ENCODE data around the gene MTG2.

Gene MTG2

GRCh38 chr20:62203378-62204030, 20.7 kb downstream of the MTG2 start:
- Histone ChIP-seq H3K36me3 (ENCODE audit: control insufficient read depth, low read depth, low read length) (peaks cover 13% of the 10 kb centered on the region), H3K4me3 (ENCODE audit: low read length) (no peak overlapping the region), H3K9me3 (ENCODE audit: control insufficient read depth, low read depth, low read length) (no peaks in the 10 kb centered on the region), H3K27me3 (ENCODE audit: control insufficient read depth, insufficient read depth, low read length) (no peaks in the 10 kb centered on the region), H3K4me1 (ENCODE audit: control insufficient read depth, low read depth, low read length) (no peaks in the 10 kb centered on the region), H3K27ac (ENCODE audit: low read length) (no peak overlapping the region), H3K9ac (ENCODE audit: low read length) (no peak overlapping the region)

- Histone ChIP-seq H3K36me3 (ENCODE audit: control insufficient read depth, low read depth, low read length) (peaks cover 2% of the 10 kb centered on the region), H3K27me3 (ENCODE audit: control insufficient read depth, insufficient read depth, low read length) (no peaks in the 10 kb centered on the region), H3K9me3 (ENCODE audit: control insufficient read depth, low read depth, low read length) (no peaks in the 10 kb centered on the region), H3K9ac (ENCODE audit: low read length) (no peak overlapping the region), H3K4me1 (ENCODE audit: control insufficient read depth, low read depth, low read length) (no peaks in the 10 kb centered on the region), H3K27ac (ENCODE audit: low read length) (no peak overlapping the region), H3K4me3 (ENCODE audit: low read length) (no peak overlapping the region)
These were observed 23.0 kb downstream of the MTG2 start for GRCh38 chr20:62205618-62206387.

- Histone ChIP-seq H3K9ac (ENCODE audit: low read length) (no peak overlapping the region), H3K9me3 (ENCODE audit: control insufficient read depth, low read depth, low read length) (no peaks in the 10 kb centered on the region), H3K27ac (ENCODE audit: low read length) (no peak overlapping the region), H3K36me3 (ENCODE audit: control insufficient read depth, low read depth, low read length) (no peaks in the 10 kb centered on the region), H3K27me3 (ENCODE audit: control insufficient read depth, insufficient read depth, low read length) (no peaks in the 10 kb centered on the region), H3K4me3 (ENCODE audit: low read length) (no peak overlapping the region), H3K4me1 (ENCODE audit: control insufficient read depth, low read depth, low read length) (no peaks in the 10 kb centered on the region)
These were observed 23.6 kb downstream of the MTG2 start for GRCh38 chr20:62206388-62206775.

GRCh38 chr20:62208061-62208794, 25.4 kb downstream of the MTG2 start:
- no peaks in the 10 kb centered on the region for H3K9me3 ChIP-seq (ENCODE audit: control insufficient read depth, low read depth, low read length)
- H3K36me3 ChIP-seq (ENCODE audit: control insufficient read depth, low read depth, low read length), result no peaks in the 10 kb centered on the region
- H3K4me1 ChIP-seq (ENCODE audit: control insufficient read depth, low read depth, low read length), result no peaks in the 10 kb centered on the region
- H3K27ac ChIP-seq (ENCODE audit: low read length), result no peak overlapping the region
- no peaks in the 10 kb centered on the region for H3K27me3 ChIP-seq (ENCODE audit: control insufficient read depth, insufficient read depth, low read length)
- H3K4me3 ChIP-seq (ENCODE audit: low read length), result no peak overlapping the region
- H3K9ac ChIP-seq (ENCODE audit: low read length), result no peak overlapping the region

- Histone ChIP-seq H3K4me3 (ENCODE audit: low read length) (no peak overlapping the region), H3K9ac (ENCODE audit: low read length) (no peak overlapping the region), H3K36me3 (ENCODE audit: control insufficient read depth, low read depth, low read length) (no peaks in the 10 kb centered on the region), H3K9me3 (ENCODE audit: control insufficient read depth, low read depth, low read length) (no peaks in the 10 kb centered on the region), H3K27ac (ENCODE audit: low read length) (no peak overlapping the region), H3K27me3 (ENCODE audit: control insufficient read depth, insufficient read depth, low read length) (no peaks in the 10 kb centered on the region), H3K4me1 (ENCODE audit: control insufficient read depth, low read depth, low read length) (no peaks in the 10 kb centered on the region)
These were observed 26.2 kb downstream of the MTG2 start for GRCh38 chr20:62208795-62209755.

- no peak overlapping the region for H3K4me3 ChIP-seq (ENCODE audit: low read length)
- no peaks in the 10 kb centered on the region for H3K4me1 ChIP-seq (ENCODE audit: control insufficient read depth, low read depth, low read length)
- H3K27me3 ChIP-seq (ENCODE audit: control insufficient read depth, insufficient read depth, low read length), result no peaks in the 10 kb centered on the region
- no peaks in the 10 kb centered on the region for H3K36me3 ChIP-seq (ENCODE audit: control insufficient read depth, low read depth, low read length)
- H3K9me3 ChIP-seq (ENCODE audit: control insufficient read depth, low read depth, low read length), result no peaks in the 10 kb centered on the region
- no peak overlapping the region for H3K27ac ChIP-seq (ENCODE audit: low read length)
- no peak overlapping the region for H3K9ac ChIP-seq (ENCODE audit: low read length)
These were observed 27.1 kb downstream of the MTG2 start for GRCh38 chr20:62209850-62210495.

GRCh38 chr20:62210496-62210855, 27.6 kb downstream of the MTG2 start:
- Histone ChIP-seq H3K27me3 (ENCODE audit: control insufficient read depth, insufficient read depth, low read length) (no peaks in the 10 kb centered on the region), H3K36me3 (ENCODE audit: control insufficient read depth, low read depth, low read length) (no peaks in the 10 kb centered on the region), H3K9me3 (ENCODE audit: control insufficient read depth, low read depth, low read length) (no peaks in the 10 kb centered on the region), H3K27ac (ENCODE audit: low read length) (no peak overlapping the region), H3K4me1 (ENCODE audit: control insufficient read depth, low read depth, low read length) (no peaks in the 10 kb centered on the region), H3K9ac (ENCODE audit: low read length) (no peak overlapping the region), H3K4me3 (ENCODE audit: low read length) (no peak overlapping the region)

- no peak overlapping the region for H3K27ac ChIP-seq (ENCODE audit: low read length)
- H3K9ac ChIP-seq (ENCODE audit: low read length), result no peak overlapping the region
- H3K27me3 ChIP-seq (ENCODE audit: control insufficient read depth, insufficient read depth, low read length), result no peaks in the 10 kb centered on the region
- no peak overlapping the region for H3K4me3 ChIP-seq (ENCODE audit: low read length)
- no peaks in the 10 kb centered on the region for H3K9me3 ChIP-seq (ENCODE audit: control insufficient read depth, low read depth, low read length)
- no peaks in the 10 kb centered on the region for H3K4me1 ChIP-seq (ENCODE audit: control insufficient read depth, low read depth, low read length)
- no peaks in the 10 kb centered on the region for H3K36me3 ChIP-seq (ENCODE audit: control insufficient read depth, low read depth, low read length)
These were observed 28.4 kb downstream of the MTG2 start for GRCh38 chr20:62211216-62211615.

GRCh38 chr20:62211769-62212288, 29.0 kb downstream of the MTG2 start:
- H3K9me3 ChIP-seq (ENCODE audit: control insufficient read depth, low read depth, low read length), result no peaks in the 10 kb centered on the region
- no peak overlapping the region for H3K4me3 ChIP-seq (ENCODE audit: low read length)
- no peaks in the 10 kb centered on the region for H3K36me3 ChIP-seq (ENCODE audit: control insufficient read depth, low read depth, low read length)
- no peaks in the 10 kb centered on the region for H3K4me1 ChIP-seq (ENCODE audit: control insufficient read depth, low read depth, low read length)
- H3K27ac ChIP-seq (ENCODE audit: low read length), result no peak overlapping the region
- peaks cover under 1% of the 10 kb centered on the region for H3K27me3 ChIP-seq (ENCODE audit: control insufficient read depth, insufficient read depth, low read length)
- no peak overlapping the region for H3K9ac ChIP-seq (ENCODE audit: low read length)

- Histone ChIP-seq H3K4me1 (ENCODE audit: control insufficient read depth, low read depth, low read length) (no peaks in the 10 kb centered on the region), H3K36me3 (ENCODE audit: control insufficient read depth, low read depth, low read length) (no peaks in the 10 kb centered on the region), H3K4me3 (ENCODE audit: low read length) (no peak overlapping the region), H3K9ac (ENCODE audit: low read length) (no peak overlapping the region), H3K27ac (ENCODE audit: low read length) (no peak overlapping the region), H3K9me3 (ENCODE audit: control insufficient read depth, low read depth, low read length) (no peaks in the 10 kb centered on the region), H3K27me3 (ENCODE audit: control insufficient read depth, insufficient read depth, low read length) (peaks cover 5% of the 10 kb centered on the region)
These were observed 29.5 kb downstream of the MTG2 start for GRCh38 chr20:62212299-62212698.
